NCI-H82 (cell line): ENCODE results near the gene MYO9A.
A peak's percentile ranks its signal among the peaks of the same experiment; 100 is the strongest.
"Not testable (repeated sequence)": the region's sequence is repeated elsewhere in the genome, so short reads cannot be mapped to it uniquely, and the experiment has no call there.

ENCODE experiments used
- DNase-seq: peaks from one replicate; lab custom pipeline; 2025; lab: John Stamatoyannopoulos, UW

The MYO9A gene

DNA sequence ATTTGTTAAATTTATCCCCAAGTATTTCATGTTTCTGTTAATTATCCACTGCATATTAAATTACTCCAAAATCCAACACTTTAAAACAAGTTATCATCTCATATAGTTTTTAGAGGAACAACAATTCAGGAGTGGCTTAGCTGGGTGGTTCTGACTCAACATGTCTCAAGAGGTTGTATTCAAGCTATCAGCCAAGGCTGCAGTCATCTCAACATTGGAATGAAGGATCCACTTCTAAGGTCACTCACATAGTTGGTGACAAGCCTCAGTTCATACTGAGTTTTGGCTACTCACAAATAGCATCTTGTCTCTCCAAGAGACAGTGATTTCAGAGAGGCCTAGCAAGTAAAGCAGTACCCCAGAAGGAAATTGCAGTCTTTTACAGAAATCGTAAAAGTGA, 172.9 kb downstream of the MYO9A start:
- DNase-seq, result no peak

DNA sequence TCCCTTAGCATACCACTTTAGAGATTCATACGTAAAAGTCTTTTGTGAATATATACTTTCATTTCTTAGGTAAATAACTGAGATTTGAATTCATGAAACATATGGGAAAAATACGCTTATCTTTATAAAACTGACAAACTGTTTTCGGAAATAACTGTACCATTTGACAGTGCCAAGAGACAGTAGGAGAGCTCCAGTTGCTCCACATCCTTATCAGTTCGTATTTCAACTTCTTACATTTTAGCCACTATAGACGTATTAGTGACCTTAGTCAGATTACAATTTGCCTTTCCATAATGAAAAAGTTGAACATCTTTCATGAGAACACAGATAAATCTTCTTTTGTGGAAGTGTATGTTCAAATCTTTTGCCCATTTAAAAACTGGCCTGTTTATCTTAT, 174.1 kb downstream of the MYO9A start:
- no peak for DNase-seq

DNA sequence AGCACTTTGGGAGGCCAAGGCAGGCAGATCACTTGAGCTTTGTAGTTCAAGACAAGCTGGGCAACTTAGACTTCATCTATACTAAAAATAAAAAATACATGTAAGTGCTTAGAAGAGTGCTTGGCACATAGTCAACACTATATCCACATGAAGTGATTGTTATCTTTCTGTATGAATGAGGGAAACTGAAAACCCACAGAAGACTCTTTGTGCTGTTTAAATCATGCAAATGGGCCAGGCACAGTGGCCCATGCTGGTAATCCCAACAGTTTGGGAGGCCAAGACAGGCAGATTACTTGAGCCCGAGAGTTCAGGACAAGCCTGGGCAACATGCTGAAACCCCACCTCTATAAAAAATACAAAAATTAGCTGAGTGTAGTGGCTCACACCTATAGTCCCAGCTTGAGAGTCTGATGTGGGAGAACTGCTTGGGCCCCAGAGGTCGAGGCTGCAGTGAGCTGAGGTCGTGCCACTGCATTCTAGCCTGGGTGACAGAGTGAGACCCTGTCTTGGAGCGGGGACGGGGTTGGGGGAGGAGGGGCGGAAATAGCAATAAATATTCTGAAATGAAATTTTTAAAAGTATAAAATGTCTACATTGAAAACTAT, 177.9 kb downstream of the MYO9A start:
- no peak for DNase-seq

DNA sequence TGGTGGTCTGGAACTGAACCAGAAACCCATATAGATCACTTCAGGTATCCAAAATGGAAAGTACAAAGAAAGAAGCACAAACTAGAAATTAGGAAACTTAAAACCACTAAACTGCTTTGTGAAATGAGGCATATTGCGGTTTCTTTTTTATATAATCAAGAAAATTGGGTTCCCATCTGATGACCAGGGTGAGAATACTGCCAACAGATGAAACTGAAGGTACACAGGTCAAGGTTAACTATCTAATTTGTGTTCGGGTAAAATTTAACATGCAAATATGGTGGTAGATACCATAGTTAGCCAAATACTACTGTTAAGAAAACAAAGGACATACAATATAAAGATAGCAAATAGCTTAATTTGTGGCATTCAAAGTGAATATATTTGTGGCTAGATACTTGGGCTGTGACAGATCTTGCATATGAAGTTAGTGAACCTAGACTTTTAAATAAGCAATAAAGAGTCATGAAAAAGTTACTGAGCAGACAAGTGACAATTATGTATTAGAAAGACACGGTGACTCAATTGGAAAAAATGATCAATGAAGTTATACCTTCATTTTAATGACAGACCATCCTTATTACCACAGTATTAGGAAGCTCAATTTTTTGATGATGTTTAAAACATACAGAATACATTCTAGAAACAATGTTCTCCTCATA, 180.2 kb downstream of the MYO9A start:
- no peak for DNase-seq

DNA sequence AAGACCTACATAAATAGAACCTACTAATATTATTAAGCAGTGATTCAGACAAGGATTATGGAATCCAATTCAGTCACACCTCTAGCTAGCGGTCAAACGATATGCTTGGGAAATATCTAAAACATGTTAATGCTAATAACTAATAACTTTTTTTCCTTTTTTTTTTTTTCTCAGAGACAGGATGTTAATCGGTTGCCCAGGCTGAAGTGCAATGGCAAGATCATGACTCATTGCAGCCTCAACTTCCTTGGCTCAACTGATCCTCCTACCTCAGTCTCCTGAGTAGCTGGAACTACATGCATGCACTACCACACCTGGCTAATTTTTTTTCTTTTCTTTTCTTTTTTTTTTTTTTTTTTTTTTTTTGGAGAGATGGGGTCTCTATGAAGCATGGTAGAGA, 183.5 kb downstream of the MYO9A start:
- DNase-seq, result no peak

DNA sequence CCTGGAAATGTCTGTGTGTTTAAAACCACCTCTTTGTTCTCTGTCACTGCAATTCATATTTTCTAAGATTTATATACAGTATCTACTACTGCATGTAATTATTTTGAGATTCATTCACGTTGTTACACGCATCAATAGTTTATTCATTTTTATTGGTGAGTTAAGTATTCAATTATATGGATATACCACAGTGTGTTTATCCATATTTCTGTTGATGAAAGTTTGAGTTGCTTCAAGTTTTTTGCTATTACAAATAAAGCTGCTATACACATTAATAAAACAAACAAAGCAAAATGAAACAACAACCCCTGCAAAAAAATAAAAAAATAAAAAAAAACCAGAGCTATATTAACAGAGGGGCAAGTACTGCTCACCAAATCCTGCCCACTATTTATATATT, 185.3 kb downstream of the MYO9A start:
- no peak for DNase-seq

DNA sequence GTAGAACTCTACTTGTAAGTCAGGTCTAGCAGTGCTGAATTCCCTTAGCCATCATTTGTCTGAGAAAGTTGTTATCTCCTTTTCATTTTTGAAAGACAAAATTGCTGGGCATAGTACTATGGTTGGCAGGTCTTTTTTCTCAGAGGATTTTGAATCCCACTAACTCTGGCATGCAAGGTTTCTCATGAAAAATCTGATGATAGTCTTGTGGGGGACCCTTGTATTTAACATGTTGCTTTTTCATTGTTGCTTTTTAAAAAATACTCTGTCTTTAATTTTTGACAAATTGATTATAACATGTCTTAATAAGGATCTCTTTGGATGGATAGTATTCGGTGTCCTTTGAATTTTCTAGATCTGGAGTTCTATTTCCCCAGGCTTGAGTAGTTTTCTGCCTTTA, 186.7 kb downstream of the MYO9A start:
- DNase-seq, result no peak

DNA sequence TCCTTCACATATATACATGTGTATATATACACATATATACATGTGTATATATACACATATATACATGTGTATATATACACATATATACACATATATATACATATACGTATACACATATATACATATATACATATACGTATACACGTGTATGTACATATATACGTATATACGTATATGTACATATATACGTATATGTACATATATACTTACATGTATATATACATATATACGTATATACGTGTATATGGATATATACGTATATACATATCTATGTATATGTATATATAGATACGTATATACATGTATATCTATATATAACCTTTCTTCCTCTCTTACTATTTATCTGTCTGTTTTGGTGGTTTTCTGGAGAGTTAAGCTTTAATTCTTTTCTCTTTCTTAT, 192.8 kb downstream of the MYO9A start:
- no peak for DNase-seq

DNA sequence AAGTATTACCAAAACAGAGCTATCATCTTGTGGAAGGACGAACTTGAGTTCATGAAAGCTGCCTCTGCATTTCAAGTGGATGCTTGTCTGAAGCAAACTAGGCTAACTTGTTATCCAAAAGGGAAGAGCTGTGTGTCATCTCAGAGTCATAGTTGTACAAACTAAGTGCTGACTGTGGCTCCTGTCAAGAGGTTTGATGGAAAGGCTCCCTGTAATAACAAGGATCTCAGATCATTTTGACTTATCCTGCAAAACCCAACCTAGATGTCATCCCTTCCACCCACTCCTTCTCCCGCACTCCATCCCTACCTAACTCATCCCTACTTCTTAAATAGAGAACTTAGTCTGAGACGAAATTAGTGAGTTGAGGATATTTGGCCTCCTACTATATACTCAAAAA, 196.8 kb downstream of the MYO9A start:
- no peak for DNase-seq

DNA sequence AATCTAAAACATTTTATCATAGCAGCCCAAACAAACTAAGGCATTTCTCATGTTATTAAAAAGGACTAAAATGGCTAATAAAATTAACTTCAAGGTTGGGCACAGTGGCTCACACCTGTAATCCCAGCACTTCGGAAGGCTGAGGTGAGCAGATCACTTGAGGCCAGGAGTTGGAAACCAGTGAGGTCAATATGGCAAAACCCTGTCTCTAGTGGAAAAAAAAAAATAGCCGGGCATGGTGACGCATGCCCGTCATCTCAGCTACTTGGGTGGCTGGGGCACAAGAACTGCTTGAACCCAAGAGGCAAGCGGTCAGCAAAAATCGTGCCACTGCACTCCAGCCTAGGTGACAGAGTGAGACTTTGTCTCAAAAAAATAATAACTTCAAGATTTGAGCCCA, 197.4 kb downstream of the MYO9A start:
- DNase-seq, result no peak

DNA sequence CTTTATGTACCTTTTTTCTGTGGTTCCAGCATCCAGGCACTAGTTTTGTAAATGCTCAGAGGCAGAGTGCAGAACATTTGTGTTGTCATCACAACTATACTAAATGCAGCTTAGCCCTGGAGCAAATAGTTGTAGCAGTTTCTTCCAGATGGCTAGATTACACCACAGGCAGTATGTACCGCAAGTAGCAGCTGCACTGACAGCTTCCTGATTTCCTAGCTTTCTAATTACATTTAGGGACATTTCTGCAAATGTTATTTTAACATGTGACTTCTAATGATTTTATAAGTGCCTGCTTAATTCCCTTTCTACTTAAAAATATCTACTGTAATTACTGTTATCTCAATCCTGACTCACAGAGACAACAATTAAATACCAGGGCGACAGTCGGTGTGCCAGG, 201.1 kb downstream of the MYO9A start:
- DNase-seq, result peak; percentile 18

DNA sequence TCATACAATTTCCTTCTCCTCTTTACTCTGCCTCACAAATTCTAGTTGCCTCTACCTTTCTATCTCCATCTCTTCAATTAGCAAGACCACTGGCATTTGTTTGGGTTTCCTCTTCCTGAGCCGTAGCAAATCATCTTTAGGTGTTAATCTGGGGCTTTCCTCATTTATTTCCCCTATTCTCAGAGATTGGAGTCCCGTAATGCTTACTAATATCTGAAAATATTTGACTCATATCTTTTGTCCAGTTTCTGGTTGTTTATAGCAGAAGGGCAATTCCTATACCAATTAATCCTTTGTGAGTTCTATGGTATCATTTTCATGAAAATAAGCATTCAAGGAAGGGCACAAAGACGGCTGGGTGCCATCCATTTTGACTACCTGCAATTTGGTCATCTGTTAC, 203.9 kb downstream of the MYO9A start:
- DNase-seq, result no peak

DNA sequence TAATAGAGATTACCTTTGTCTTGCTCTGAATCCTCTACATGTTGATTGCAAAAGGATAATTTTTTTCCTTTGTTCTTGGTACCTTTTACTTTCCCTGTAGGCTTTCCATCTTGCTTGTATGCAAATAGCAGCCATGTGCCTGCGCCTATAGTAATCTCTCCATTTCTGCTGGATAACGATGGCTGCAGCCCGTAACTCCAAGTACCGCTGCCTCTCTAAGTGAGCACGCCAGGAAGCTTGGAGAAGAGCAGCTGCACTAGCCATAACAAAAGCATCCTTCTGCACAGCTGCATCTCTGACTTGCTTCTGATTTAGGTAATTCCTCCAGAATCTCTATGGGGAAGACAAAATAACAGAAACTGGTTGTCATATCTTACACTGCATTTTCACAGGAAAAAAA, 218.3 kb downstream of the MYO9A start:
- DNase-seq, result no peak

DNA sequence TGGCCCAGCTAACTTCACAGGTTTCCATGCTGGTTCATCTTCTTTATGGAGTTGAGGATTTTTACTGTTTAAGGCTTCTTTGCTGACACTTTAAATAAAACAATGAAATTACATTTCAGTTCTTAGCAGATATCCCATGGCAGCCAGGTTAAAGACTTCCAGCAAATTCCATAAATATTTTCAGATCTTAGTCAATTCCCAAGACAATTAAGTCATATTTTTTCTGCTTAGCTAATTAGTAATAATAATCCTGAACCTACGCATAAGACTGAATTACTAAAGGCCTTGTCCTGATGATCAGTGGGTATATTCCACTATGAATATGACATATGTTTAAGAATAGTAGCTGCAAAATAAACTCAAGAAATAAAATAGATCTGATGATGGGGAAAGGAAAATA, 224.3 kb downstream of the MYO9A start:
- DNase-seq, result no peak

DNA sequence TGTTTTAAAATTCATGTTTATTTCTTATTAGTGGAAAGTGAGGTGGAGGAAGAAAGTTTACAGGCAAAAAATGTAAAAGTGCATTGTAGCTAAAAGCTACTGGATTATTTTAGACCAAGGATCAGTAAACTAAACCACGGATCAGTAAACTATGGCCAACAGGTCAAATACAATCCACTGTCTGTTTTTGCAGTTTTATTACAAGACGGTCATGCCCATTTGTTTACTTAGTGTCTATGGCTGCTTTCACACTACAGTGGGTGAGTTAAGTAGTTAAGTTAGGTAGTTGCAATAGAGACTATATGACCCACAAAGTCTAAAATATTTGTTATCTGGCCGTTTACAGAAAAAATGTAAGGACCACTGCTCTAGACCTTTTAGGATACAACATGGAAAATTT, 225.6 kb downstream of the MYO9A start:
- DNase-seq, result no peak

DNA sequence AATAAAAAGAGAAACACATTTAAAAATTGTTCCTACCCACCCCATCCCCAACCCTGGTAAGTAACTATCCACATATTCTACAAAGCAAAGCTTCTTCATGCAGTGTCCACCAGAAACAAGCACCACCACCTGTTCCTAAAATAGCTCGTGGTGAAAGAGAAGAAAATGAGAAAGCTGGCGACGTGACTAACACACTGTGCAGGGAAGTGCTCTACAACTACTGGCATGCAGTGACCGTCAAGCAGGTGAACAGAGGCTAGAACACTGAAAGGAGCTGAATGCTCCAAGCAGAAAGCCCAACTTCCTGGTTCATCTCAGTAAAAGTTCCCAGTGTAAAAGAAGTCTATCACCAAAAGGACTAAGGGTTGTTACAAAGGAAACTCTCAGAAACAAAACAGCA, 226.9 kb downstream of the MYO9A start:
- no peak for DNase-seq

DNA sequence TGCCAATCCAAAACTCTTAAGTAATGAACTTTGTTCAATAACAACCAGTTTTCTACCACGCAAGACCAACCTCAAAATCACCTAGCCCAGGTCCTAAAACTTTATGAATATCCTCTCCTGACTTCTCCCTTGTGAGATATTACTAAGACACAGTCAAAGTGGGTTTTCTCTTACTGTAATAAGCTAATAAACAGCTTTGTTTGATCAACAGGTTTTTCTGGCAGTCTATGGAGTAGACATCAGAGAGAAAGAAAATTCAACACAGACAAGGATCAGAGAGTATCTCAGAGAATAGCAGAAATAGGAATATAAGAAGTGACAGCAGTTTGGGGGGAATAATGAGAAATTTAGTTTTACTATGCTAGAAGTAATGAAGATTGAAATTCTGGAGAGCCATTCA, 228.0 kb downstream of the MYO9A start:
- DNase-seq, result no peak

DNA sequence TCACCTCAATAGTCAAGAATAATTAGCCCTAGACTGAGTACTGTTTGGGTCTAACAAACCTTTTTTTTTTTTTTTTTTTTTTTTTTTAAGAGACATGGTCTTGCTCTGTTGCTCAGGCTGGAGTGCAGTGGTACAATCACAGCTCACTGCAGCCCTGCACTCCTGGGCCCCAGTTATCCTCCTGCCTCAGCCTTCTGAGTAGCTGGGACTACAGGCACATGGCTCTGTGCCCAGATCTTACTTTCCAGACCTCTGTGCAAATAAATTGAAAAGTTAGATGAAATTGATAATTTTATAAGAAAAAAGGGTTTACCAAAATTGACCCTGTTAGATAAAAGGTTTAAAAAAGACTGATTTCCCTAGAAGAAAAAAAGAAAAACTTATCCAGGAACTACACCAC, 228.6 kb downstream of the MYO9A start:
- DNase-seq, result no peak

DNA sequence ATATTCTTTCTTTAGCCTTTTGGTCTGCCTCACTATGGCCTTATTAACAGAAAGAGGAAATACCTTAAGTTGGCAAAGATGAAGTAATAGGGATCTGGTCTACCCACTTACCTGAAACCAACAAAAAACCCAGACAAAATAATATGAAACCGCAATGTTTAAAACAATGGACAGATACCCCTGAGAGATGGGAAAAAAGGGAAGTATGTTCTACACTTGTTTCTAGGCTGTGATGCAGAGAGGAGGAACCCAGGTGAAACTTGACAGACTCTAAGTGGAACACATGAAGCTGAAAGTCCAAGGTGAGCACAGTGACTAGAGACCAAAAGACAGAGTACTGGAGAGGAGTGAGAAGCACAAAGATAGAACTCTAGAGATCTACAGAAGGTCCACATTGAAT, 229.2 kb downstream of the MYO9A start:
- DNase-seq, result no peak

DNA sequence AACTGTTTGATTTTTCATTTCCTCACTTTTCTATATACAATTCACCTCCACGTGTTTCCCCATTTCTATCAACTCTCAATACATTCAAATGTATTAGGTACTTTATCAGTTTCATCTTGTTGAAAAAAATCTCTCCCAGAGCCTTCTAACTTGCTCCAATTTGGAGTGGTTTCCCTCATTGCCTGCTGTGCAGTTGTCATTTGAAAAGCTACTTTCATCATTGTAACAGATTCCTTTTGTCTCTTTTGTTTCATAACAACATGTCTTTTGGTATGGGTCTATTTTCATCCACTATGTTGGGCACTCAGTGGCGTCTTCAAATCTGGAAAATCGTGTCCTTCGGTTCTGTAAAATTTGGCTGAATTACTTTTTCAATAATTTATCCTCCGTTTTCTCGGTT, 232.6 kb downstream of the MYO9A start:
- no peak for DNase-seq

DNA sequence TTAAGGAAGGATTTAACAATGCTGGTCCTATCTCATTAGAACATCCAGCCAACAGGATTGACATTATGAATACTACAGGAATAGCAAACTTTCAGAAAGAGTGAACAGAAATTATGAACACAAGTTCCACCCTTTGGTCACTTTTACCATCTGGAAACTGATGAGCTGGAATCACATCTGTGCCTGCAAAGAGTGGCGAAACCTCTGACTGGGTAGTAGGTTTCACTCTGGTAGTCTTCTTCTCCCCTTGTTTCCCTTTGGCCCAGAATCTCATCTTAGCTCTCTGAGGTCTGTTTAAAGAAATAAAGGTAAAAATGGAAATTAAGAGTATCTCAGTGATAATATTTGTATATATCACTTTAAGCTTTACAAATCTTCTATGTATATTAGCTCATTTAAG, 234.5 kb downstream of the MYO9A start:
- DNase-seq, result no peak

DNA sequence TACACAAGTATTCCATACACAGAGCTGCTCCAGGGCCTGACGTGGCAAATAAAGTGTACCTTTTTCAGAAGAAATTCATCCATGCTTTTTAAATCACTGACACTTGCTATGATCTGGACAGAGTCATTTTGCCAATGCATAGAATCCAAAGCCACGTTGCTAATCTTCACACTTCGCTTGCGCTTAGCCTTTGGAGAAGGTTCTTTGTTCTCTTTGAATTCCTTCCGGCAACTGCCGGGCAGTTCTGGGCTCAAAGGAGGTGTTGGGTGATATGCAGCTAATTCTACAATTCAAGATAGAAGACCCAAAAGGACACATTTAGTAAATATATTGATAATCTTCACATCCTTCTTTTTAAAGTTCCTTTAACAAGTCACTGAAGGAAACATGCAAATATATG, 237.7 kb downstream of the MYO9A start:
- no peak for DNase-seq

DNA sequence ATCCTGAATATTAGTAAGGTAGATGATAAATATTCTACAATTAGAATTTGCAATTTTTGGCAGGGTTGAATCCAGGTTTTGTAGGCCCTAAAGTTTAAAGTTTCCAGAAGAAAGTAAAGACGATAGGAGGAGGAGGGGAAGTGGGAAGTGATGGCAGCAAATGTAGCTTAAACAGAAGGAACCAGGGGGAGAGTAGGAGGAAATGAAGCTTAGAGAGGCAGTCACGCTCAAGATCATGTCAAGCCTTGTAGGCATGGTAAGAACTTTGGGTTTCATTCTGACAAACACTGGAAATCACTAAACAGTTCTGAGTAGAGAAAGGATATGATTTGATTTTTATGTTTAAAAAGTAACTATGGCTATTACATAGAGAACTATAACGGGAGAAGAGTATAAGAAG, 243.7 kb downstream of the MYO9A start:
- no peak for DNase-seq

DNA sequence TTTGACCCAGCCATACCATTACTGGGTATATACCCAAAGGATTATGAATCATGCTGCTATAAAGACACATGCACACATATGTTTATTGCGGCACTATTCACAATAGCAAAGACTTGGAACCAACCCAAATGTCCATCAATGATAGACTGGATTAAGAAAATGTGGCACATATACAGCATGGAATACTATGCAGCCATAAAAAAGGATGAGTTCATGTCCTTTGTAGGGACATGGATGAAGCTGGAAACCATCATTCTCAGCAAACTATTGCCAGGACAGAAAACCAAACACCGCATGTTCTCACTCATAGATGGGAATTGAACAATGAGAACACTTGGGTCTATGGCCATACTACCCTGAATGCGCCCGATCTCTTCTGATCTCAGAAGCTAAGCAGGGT, 259.7 kb downstream of the MYO9A start:
- not testable (repeated sequence) for DNase-seq
